Pulmonary artery endothelial cell (primary cell): Measurements from ENCODE around the gene ARMC6. TPM values are rescaled to one million over a fixed set of nuclear protein-coding genes. Genes with fewer than 3 reads are reported as not detected.
"Not testable (repeated sequence)": the region's sequence is repeated elsewhere in the genome, so short reads cannot be mapped to it uniquely, and the experiment has no call there.

Experiments
- DNase-seq: peaks from one replicate; pipeline ENCODE4 v3.0.0-alpha.2; 2011; ENCODE audit warnings: low read depth, low spot score
- total RNA-seq: library from RNA; depleted of rRNA; stranded (reverse); fragments of >200 nt; gene quantifications from 2 replicates; pipeline ENCODE4 v1.2.3, GENCODE V29; 2014

ARMC6 gene
- total RNA-seq, 1 donor from 2014 or later: 51.1 TPM

- no peak for DNase-seq
Measured at GRCh38 chr19:19074196-19074882, 40.9 kb downstream of the ARMC6 start.

GRCh38 chr19:19075126-19075525, 41.7 kb downstream of the ARMC6 start:
- no peak for DNase-seq

DNA sequence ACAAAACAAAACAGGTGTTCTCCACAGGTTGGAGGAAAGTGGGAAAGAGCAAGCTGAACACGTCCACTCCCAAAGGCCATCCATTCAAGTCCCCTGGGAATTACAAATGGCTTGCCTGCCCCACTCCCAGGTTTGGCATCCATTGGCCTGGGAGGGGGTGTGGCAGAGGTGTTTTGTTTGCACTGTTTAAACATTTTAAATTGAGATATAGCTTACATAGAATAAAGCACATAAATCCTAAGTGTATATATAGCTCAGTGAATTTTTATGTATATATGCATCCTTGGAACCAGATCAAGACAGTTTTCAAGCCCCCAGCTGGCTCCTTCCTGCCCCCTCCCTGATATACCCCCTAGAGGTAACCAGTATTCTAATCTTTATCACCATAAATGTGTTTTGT, 43.1 kb downstream of the ARMC6 start:
- no peak for DNase-seq

DNA sequence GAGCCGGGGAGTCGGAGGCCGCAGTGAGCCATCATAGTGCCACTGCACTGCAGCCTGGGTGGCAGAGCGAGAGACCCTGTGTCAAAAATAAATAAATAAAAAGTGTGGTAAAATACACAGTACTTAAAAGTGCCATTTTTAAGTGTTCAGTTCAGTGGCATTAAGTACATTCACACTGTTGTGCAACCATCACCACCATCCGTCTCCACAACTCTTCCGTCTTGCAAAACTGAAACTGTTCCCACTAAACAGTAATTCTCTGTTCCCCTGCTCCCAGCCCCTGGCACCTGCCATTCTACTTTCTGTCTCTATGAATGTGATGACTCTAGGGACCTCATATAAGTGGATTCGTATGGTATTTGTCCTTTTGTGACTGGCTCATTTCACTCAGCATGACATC, 43.7 kb downstream of the ARMC6 start:
- no peak for DNase-seq

GRCh38 chr19:19078801-19079200, 45.4 kb downstream of the ARMC6 start:
- no peak for DNase-seq

DNA sequence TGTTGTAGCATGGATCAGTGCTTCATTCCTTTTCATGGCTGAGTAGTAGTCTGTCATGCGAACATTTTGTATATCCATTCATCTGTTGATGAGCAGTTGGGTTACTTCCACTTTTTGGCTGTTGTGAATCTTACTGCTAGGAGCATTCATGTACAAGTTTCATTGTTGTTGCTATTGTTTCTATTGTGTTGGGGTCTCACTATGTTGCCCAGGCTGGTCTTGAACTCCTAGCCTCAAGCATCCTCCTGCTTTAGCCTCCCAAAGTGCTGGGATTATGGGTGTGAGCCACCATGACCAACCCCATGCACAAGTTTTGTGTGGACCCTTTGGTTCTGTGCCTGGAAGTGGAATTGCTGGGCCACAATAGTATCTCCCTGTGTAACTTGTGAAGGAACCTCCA, 46.2 kb downstream of the ARMC6 start:
- DNase-seq: no peak

DNA sequence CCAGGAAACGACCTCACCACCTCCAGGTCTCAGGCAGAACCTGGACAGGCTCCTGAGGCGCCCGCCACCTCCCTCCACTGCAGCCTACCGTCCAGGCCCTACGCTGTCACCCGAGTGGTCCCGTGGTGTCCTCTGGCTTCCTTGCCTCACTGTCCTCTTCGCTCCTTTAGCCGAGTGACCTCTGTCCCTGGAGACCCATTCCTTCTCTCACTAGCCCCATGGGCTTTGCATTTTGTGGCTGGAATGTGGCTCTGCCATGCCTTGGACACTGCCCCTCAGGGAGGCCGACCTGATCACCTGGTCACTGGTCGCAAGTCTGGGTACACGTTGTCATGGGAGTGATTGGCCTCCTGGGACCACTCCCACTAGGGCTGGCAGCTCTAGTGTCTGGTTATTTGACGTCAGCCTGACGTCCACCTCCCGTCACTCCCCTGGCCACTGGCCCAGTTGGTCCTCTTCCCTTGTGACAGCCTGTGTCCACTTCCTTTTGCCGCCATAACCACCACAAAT, 48.3 kb downstream of the ARMC6 start:
- no peak for DNase-seq

DNA sequence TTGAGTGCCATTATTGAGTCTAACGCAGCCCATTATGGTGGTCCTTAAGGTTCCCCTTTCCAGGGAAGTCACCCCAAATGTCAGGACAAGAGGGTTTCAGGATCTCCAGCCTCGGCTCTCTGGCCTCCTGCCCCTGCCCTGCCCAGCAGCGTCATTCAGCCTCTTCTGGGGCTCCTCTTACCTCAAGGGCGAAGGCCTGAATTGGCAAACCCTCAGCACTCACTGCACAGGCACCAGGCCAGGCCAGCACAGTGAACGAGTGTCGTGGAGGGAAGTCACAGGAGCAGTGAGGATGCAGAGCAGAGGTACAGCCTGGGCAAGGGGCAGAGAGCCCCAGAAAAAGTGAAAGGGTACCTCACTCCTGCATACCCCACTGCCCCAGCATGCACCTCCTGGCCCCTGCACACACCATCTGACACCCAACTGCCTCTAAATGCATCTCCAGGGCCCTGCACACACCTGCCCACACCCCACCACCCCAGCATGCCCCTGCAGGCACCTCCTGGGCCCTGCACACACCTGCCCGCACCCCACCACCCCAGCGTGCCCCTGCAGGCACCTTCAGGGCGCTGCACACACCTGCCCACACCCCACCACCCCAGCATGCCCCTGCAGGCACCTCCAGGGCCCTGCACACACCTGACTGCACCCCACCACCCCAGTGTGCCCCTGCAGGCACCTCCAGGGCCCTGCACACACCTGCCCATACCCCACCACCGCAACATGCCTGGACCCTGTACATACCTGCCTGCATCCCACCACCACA, 50.2 kb downstream of the ARMC6 start:
- no peak for DNase-seq

GRCh38 chr19:19087676-19088075, 54.3 kb downstream of the ARMC6 start:
- DNase-seq: no peak

GRCh38 chr19:19094513-19094912, 61.1 kb downstream of the ARMC6 start:
- DNase-seq: no peak

DNA sequence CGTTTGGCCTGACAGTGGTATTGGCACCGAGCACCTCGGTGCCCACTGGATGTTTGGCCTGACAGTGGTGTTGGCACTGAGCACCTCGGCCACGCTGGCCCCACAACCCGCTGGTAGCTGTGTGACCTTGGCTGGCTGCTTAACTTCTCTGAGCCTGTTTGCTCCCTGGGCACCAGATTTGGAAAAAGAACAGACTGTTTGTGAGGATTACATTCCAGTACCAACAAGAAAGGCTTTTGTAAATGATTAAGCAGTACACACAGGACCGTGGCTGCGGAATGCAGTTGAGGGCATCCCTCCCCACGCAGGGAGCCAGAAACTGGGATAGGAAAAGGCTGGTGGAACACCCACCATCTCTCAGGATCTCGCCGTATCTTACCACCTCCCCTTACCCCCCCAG, 62.3 kb downstream of the ARMC6 start:
- no peak for DNase-seq

DNA sequence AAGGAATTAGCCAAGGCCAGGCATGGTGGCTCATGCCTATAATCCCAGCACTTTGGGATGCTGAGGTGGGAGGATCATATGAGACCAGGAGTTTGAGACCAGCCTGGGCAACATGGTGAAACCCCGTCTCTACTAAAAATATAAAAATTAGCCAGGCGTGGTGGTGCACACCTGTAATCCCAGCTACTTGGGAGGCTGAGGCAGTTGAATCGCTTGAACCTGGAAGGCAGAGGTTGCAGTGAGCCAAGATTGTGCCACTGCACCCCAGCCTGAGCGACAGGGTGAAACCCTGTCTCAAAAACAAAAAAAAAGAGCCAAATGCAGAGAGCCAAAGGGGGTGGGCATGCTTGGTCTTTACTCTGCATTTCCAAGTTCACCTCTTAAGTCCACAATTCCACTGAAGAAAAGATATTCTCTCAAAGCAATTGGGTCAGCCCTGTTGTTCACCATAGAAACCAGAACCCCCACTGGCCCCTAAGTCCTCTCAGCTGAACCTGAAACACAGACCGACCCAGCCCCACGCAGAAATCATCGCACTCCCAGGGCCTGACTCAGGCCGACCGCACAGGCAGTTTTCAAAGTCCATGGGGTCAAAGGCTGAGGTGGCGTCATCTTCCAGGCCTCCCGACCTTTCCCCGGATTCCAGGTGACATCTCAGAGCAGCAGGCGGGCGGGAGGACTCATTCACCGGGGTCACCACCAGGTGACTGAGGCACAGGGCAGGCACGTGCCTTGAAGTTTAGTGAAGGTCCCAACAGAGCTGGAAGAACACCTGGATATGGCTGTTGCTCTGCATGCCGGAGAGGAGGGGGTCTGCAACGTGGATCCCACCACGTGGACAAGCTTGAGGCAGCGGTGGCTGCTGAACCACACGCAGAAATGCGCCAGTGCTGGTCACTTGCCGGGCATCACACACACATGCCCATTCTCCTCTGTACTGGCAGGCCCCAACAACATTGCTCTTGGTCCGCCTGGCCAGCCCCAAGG, 63.5 kb downstream of the ARMC6 start:
- no peak for DNase-seq

DNA sequence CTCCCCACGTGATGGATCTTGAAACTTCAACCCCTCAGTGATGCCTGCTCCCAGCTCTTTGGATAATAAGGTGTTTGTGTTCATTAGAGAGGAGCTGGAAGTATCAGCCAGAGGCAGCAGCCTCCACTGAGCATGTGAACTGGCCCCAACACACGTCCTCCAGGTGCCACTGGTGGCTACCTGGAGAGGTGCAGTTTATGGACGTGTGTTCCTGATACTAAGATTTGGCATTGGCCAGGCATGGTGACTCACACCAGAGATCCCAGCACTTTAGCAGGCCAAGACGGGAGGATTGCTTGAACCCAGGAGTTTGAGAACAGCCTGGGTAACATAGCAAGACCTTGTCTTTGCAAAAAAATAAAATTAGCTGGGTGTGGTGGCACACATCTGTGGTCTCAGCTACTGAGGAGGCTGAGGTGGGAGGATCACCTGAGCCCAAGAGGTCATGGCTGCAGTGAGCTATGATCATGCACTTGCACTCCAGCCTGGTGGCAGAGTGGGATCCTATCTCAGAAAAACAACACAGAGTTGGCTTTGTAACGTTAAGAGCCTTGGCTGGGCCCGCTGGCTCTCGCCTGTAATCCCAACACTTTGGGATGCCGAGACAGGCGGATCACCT, 64.8 kb downstream of the ARMC6 start:
- DNase-seq: no peak

- no peak for DNase-seq
Measured at GRCh38 chr19:19098703-19099632, 65.6 kb downstream of the ARMC6 start.

DNA sequence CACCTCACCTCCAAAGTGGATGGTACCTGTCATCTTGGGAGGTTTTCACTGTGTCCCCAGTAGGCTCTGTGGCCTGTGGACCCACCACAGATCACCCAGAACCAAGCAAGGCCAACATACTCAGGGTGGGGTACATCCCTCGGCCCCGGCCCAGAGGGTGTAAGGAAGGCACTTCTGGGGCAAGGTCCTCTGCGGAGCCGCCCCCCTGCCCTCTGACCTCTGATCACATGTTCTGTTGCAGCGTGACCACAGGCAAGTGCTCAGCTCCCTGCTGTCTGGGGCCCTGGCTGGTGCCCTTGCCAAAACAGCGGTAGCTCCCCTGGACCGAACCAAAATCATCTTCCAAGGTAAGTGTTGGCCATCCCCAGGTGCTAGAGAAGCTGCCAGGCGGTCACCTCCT, 68.1 kb downstream of the ARMC6 start:
- no peak for DNase-seq

DNA sequence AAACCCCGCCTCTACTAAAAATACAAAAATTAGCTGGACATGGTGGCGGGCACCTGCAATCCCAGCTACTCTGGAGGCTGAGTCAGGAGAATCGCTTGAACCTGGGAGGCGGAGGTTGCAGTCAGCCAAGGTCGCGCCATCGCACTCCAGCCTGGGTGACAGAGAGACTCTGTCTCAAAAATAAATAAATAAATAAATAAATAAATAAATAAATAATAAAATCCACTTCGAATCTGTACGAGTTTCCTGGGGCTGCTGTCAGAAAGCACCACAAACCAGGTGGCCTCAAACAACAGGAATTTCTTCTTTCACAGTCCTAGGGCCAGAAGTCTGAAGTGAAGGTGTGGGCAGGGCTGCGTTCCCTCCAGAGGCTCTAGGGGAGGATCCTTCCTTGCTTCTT, 69.2 kb downstream of the ARMC6 start:
- not testable (repeated sequence) for DNase-seq

- no peak for DNase-seq
Measured at GRCh38 chr19:19103167-19103566, 69.8 kb downstream of the ARMC6 start.

- no peak for DNase-seq
Measured at GRCh38 chr19:19105365-19106055, 72.1 kb downstream of the ARMC6 start.

DNA sequence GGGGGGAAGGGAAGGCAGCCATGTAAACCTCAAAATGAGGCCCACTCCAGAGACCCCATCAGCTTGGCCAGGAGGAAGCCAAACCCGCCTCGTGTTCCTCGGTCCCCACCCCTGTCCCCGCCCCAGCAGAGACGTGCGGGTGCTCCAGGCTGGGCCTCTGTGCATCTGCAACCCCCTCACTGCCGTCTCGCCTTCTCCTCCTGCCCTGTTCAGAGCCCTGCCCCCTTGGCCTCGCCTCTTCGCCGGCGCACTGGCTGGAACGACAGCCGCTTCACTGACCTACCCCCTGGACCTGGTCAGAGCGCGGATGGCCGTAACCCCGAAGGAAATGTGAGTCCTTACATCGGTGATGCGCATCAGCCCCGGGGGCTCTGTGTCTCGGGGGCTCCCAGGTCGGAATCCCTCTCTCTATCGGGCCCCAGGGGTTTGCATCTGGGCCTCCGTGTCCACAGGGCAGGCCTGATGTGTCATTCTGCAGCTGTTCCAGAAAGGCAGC, 72.7 kb downstream of the ARMC6 start:
- DNase-seq: no peak
